GM12874 (cell line): ENCODE measurements around the gene TMEM253.

Experiments
- CTCF ChIP-seq: IDR thresholded peaks from 2 replicates; pipeline ENCODE4 v1.5.1; 2011; ENCODE audit warnings: low read depth, mild to moderate bottlenecking, control low read depth, low read length, moderate library complexity; ENCODE audit not compliant: insufficient read depth

TMEM253 gene

GRCh38 chr14:21109377-21110138 lies 8.7 kb downstream of the TMEM253 start:
- TF ChIP-seq CTCF = no peak

- no peak for TF ChIP-seq CTCF
Measured at GRCh38 chr14:21112255-21112654, 11.4 kb downstream of the TMEM253 start.

GRCh38 chr14:21113369-21113768 lies 12.5 kb downstream of the TMEM253 start:
- TF ChIP-seq CTCF = no peak

- no peak for TF ChIP-seq CTCF
Measured at GRCh38 chr14:21118933-21119332, 18.1 kb downstream of the TMEM253 start.

- TF ChIP-seq CTCF = no peak
Measured at GRCh38 chr14:21120686-21121085, 19.8 kb downstream of the TMEM253 start.

- no peak for TF ChIP-seq CTCF
Measured at GRCh38 chr14:21121122-21121521, 20.3 kb downstream of the TMEM253 start.

- TF ChIP-seq CTCF = no peak
Measured at GRCh38 chr14:21123429-21123828, 22.6 kb downstream of the TMEM253 start.

GRCh38 chr14:21133901-21134300 lies 33.0 kb downstream of the TMEM253 start:
- no peak for TF ChIP-seq CTCF
